Lower leg skin (tissue), 3 donors: Measurements from ENCODE around the gene FPGS.

Source experiments
- POLR2A ChIP-seq, 2 donors: fragments of 450-650 bp; IDR thresholded peaks; one replicate each; pipeline ENCODE4 v1.6.1; 2016 to 2017; ENCODE audit warnings: antibody characterized with exemption in 2 of 2, mild to moderate bottlenecking in 1 of 2, moderate library complexity in 1 of 2
- TF ChIP-seq, protein P1 (sequence below), 3 donors: fragments of 450-650 bp; IDR thresholded peaks; one replicate each; pipeline ENCODE4 v1.5.1; 2016; ENCODE audit warnings: antibody characterized with exemption in 3 of 3, mild to moderate bottlenecking in 3 of 3, moderate library complexity in 2 of 3

DNA sequence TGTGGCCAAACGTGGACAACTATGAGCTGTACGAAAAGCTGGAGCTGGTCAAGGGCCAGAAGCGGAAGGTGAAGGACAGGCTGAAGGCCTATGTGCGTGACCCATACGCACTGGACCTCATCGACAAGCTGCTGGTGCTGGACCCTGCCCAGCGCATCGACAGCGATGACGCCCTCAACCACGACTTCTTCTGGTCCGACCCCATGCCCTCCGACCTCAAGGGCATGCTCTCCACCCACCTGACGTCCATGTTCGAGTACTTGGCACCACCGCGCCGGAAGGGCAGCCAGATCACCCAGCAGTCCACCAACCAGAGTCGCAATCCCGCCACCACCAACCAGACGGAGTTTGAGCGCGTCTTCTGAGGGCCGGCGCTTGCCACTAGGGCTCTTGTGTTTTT lies 13.5 kb upstream of the FPGS start:
- TF ChIP-seq, protein P1, sequence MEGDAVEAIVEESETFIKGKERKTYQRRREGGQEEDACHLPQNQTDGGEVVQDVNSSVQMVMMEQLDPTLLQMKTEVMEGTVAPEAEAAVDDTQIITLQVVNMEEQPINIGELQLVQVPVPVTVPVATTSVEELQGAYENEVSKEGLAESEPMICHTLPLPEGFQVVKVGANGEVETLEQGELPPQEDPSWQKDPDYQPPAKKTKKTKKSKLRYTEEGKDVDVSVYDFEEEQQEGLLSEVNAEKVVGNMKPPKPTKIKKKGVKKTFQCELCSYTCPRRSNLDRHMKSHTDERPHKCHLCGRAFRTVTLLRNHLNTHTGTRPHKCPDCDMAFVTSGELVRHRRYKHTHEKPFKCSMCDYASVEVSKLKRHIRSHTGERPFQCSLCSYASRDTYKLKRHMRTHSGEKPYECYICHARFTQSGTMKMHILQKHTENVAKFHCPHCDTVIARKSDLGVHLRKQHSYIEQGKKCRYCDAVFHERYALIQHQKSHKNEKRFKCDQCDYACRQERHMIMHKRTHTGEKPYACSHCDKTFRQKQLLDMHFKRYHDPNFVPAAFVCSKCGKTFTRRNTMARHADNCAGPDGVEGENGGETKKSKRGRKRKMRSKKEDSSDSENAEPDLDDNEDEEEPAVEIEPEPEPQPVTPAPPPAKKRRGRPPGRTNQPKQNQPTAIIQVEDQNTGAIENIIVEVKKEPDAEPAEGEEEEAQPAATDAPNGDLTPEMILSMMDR (IDR thresholded peaks at IDR 0.05) = no peak
- no peak for TF ChIP-seq POLR2A (IDR thresholded peaks at IDR 0.05)
